Upper lobe of right lung (tissue), 1 donor: ENCODE data around the gene PDE11A. TPM values are rescaled to one million over a fixed set of nuclear protein-coding genes. Genes with fewer than 3 reads are reported as not detected.

Source experiments
- ATAC-seq: fragments of 200-7000 bp; cut with Tn5 transposase; one replicate; pipeline ENCODE4 v1.9.1; 2020; ENCODE audit warnings: mild to moderate bottlenecking, moderate library complexity
- DNase-seq: peaks from one replicate; pipeline ENCODE4 v3.0.0-alpha.2; 2020
- H3K27ac ChIP-seq: fragments of 200-600 bp; one replicate; pipeline ENCODE4 v1.8.0; 2022
- H3K27me3 ChIP-seq: fragments of 200-600 bp; one replicate; pipeline ENCODE4 v1.8.0; 2022; ENCODE audit warnings: mild to moderate bottlenecking
- H3K36me3 ChIP-seq: fragments of 200-600 bp; one replicate; pipeline ENCODE4 v1.8.0; 2022
- H3K4me1 ChIP-seq: fragments of 200-600 bp; one replicate; pipeline ENCODE4 v1.8.0; 2022
- H3K4me3 ChIP-seq: fragments of 200-600 bp; one replicate; pipeline ENCODE4 v1.8.0; 2022; ENCODE audit warnings: mild to moderate bottlenecking
- H3K9me3 ChIP-seq: fragments of 200-600 bp; one replicate; pipeline ENCODE4 v1.8.0; 2022
- CTCF ChIP-seq: fragments of 200-600 bp; IDR thresholded peaks from one replicate; pipeline ENCODE4 v1.8.0; 2022; ENCODE audit warnings: antibody characterized with exemption
- intact Hi-C: fragments of 100-400 bp; cut with DNase I; formaldehyde crosslinking; loops from one replicate; pipeline ENCODE4 v1.11.0; 2022
- total RNA-seq: library from RNA; stranded (reverse); fragmentation: NEBNext Ultra II Directional; extraction: Animal tissue kit (Norgen Biotek cat#: 25700); gene quantifications from one replicate; pipeline ENCODE4 v1.2.1, GENCODE V29; 2021
- donor health status: DM: no; HTN: yes; CAD: no; lungs with severe emphysema.

Gene PDE11A
- total RNA-seq, 1 donor from 2014 or later, result not detected

GRCh38 chr2:177683661-177684069 lies 388.9 kb downstream of the PDE11A start:
- H3K4me1 ChIP-seq, result no peaks in the 10 kb centered on the region
- TF ChIP-seq CTCF, result no peak
- intact Hi-C loops, result no loop called here
- no peak for ATAC-seq
- no peaks in the 10 kb centered on the region for H3K36me3 ChIP-seq
- H3K27me3 ChIP-seq, result no peaks in the 10 kb centered on the region
- no peak for DNase-seq
- no peak overlapping the region for H3K27ac ChIP-seq
- H3K4me3 ChIP-seq, result no peak overlapping the region
- no peaks in the 10 kb centered on the region for H3K9me3 ChIP-seq

DNA sequence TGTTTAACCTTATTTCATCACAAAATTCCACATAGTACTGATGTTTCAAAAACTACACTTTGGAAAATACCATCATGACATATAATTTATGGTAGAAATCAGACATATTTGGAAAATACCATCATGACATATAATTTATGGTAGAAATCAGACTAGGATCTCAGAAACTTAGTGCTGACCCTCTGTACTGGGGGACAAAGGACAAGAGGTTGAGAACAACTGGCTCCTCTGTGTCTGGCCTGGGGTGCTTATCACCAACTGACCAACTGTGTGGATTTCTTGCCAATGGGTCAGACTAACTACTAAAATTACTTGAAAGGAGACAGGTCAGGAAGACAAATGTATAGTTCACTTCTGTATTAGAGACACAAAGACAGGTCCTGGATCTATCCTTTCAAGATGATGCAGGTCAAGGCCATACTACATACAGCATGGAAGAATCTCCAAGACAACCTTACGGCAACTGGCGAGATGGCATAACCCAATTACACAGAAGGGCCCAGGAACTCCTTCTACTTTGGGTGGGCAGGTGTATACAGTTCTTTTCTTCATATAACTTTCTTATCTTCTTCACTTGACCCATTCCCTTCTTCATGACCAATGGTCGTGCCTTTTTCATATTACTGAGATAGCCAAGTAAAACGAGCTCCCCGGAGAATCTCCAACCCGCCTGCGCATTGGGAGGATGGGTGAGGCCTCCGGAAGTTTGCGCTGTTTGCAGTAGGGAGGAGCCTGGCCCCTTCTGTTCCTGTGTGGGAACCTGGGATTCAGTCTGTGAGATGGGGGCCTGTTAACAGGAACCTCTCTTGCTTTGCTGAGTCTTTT lies 389.5 kb downstream of the PDE11A start:
- Histone ChIP-seq H3K27me3 (no peaks in the 10 kb centered on the region), H3K4me3 (no peak overlapping the region), H3K36me3 (no peaks in the 10 kb centered on the region), H3K4me1 (no peaks in the 10 kb centered on the region), H3K27ac (no peak overlapping the region), H3K9me3 (no peaks in the 10 kb centered on the region)
- intact Hi-C loops, result no loop called here
- no peak for ATAC-seq
- TF ChIP-seq CTCF, result no peak
- no peak for DNase-seq

DNA sequence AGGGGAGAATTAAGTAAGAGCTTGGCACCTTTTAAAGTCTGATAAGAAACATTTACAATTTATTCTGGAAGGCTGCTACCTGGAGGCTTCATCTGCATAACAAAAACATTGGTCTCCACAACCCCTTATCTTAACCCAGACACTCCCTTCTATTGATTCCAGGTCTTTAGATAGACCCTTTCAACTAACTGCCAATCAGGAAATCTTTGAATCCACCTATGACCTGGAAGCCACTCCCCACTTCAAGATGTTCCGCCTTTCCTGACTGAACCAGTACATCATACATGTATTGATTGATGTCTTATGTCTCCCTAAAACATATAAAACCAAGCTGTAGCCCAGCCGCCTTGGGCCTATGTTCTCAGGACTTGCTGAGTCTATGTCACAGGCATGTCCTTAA lies 390.6 kb downstream of the PDE11A start:
- TF ChIP-seq CTCF, result no peak
- Histone ChIP-seq H3K4me3 (no peak overlapping the region), H3K4me1 (no peaks in the 10 kb centered on the region), H3K9me3 (no peaks in the 10 kb centered on the region), H3K27ac (no peak overlapping the region), H3K36me3 (no peaks in the 10 kb centered on the region), H3K27me3 (no peaks in the 10 kb centered on the region)
- intact Hi-C loops, result no loop called here
- DNase-seq, result no peak
- no peak for ATAC-seq

DNA sequence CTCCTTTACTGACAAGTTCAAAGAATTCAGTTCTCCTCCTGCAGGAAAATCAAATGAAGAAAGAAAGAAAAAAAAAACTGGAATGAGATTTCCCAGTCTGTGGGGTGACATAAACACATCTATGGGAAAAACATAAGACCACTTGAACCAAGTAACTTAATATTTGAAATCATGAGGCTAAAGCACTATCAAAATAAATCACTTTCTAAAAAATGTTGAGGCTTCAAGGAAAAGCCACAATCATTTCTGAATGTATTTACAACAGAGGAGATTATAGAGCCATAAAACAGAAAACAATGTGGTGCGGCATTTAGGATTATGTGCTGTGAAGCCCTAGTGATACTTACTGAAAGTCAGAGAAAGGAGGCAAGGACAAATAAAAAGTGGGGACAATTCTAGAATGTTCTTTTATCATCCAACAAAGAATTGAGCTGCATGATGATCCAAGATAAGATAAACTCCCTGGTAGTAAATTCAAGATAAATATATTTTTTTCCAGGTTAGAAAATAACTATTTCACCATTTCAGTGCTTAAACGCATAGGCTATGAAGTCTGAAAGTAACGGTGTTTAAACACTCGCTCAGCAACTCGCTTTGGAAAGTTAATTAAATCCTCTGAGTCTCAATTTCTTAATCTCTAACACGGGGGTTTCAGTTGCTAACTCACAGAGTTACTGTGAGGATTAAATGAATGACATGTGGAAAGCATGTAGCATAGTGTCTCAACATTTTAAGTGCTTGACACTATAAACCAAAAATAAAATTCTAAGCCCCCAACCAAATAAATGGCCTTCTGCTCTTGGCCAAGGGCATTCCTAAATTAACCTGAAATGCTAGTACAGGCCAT lies 391.5 kb downstream of the PDE11A start:
- H3K27me3 ChIP-seq, result peaks cover 4% of the 10 kb centered on the region
- H3K27ac ChIP-seq, result no peak overlapping the region
- no peak for TF ChIP-seq CTCF

GRCh38 chr2:177679611-177680605 lies 392.7 kb downstream of the PDE11A start:
- TF ChIP-seq CTCF, result no peak
- no peaks in the 10 kb centered on the region for H3K9me3 ChIP-seq
- ATAC-seq (no peak), DNase-seq (no peak)
- no peaks in the 10 kb centered on the region for H3K4me1 ChIP-seq
- no peak overlapping the region for H3K27ac ChIP-seq
- no peaks in the 10 kb centered on the region for H3K36me3 ChIP-seq
- peaks cover 6% of the 10 kb centered on the region for H3K27me3 ChIP-seq
- no peak overlapping the region for H3K4me3 ChIP-seq
- intact Hi-C loops, result no loop called here

More for the DNA sequence above, 391.5 kb downstream of the PDE11A start:
- Histone ChIP-seq H3K36me3 (no peaks in the 10 kb centered on the region), H3K4me3 (no peak overlapping the region), H3K9me3 (no peaks in the 10 kb centered on the region), H3K4me1 (no peaks in the 10 kb centered on the region)
- DNase-seq, result no peak
- no peak for ATAC-seq
- intact Hi-C loops, result no loop called here
